Midbrain (tissue), 1 donor: ENCODE results near the gene RAB40C.

Experiments used
- DNase-seq: peaks from one replicate; lab custom pipeline; 2025; lab: John Stamatoyannopoulos, UW

Gene RAB40C

GRCh38 chr16:559411-560203, 30.3 kb upstream of the RAB40C start:
- DNase-seq = no peak

- DNase-seq = no peak
These were observed 29.6 kb upstream of the RAB40C start, which contains the start of gene PRR35 for GRCh38 chr16:560204-560700. PRR35 (plus strand) TSS chr16:560394; CDS start chr16:563295, 2,901 bp downstream.

- no peak for DNase-seq
These were observed 29.0 kb upstream of the RAB40C start for GRCh38 chr16:560701-561412.

- DNase-seq = no peak
These were observed 28.5 kb upstream of the RAB40C start for GRCh38 chr16:561413-561794.

GRCh38 chr16:561957-562938, 27.6 kb upstream of the RAB40C start:
- no peak for DNase-seq

GRCh38 chr16:563072-563644, 26.7 kb upstream of the RAB40C start:
- DNase-seq = no peak

- DNase-seq = no peak
These were observed 25.0 kb upstream of the RAB40C start for GRCh38 chr16:564690-565418.

GRCh38 chr16:565419-566330, 24.2 kb upstream of the RAB40C start:
- no peak for DNase-seq

GRCh38 chr16:566475-567372, 23.1 kb upstream of the RAB40C start, which contains the start of gene NHLRC4:
NHLRC4 (plus strand) TSS chr16:567005; CDS start chr16:568048, 1,043 bp downstream.
- DNase-seq = no peak

GRCh38 chr16:567373-568256, 22.3 kb upstream of the RAB40C start:
- no peak for DNase-seq

- DNase-seq = no peak
These were observed 21.2 kb upstream of the RAB40C start for GRCh38 chr16:568401-569258.

GRCh38 chr16:569445-570254, 20.2 kb upstream of the RAB40C start, which contains the start of gene PIGQ:
PIGQ (plus strand) TSS chr16:569968; CDS start chr16:574075, 4,107 bp downstream.
- peak; percentile 38 for DNase-seq

GRCh38 chr16:572865-573650, 16.8 kb upstream of the RAB40C start:
- DNase-seq = no peak

- DNase-seq = no peak
These were observed 15.7 kb upstream of the RAB40C start for GRCh38 chr16:574021-574760.
